Measurements from ENCODE around the gene UBQLN3. TPM values are rescaled to one million over a fixed set of nuclear protein-coding genes. Genes with fewer than 3 reads are reported as not detected.

Gene UBQLN3
- total RNA-seq, 1 donor from 2014 or later: not detected

DNA sequence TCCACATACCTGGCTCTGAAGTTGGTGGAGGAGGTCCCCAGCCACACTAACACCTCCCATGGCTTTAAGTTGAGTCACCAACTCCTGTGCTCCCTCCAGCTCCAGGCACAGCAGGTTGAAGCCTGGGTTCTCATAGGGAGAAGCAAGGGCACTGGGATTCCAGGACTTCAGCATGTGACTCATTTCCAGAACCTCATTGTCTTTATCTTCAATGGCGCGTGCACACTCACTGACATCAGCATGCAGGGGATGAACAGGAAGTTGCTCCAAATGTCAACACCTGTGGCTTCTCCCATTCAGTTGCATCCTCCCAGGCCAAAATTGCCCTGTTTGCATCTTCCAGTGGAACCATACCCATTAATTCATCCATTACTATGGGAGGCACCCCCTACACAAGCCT, 12.6 kb upstream of the UBQLN3 start:
- Mint-ChIP-seq H3K4me3 (ENCODE audit: unreplicated experiment) (no peak overlapping the region), H3K9me3 (ENCODE audit: unreplicated experiment) (no peaks in the 10 kb centered on the region), H3K36me3 (ENCODE audit: unreplicated experiment) (no peaks in the 10 kb centered on the region), H3K27ac (ENCODE audit: unreplicated experiment) (no peak overlapping the region), H3K4me1 (ENCODE audit: low read depth, unreplicated experiment) (no peaks in the 10 kb centered on the region), H3K27me3 (ENCODE audit: unreplicated experiment) (no peaks in the 10 kb centered on the region)
- no peak for TF ChIP-seq CTCF (IDR thresholded peaks at IDR 0.05; ENCODE audit: partially characterized antibody, unreplicated experiment)
- no peak for DNase-seq

DNA sequence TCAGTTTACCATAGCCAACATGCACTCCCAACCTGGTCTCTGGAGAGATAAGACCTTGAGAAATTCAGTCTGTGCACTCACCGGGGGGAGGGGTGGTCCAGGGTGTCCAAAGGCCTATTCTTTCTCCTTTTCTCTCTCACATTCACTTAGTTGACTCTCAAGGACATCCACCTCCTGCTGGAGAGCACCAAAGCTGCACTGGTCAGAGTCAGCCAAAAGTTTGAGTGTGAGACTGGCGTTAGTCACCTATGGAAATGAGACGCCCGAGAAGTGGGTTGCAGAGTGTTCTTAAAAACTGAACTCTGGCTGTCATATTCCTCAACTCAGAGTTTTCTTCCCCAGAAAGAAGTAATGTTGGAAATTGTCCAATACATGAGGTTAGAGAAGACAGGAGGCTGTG, 11.8 kb upstream of the UBQLN3 start:
- H3K4me1 Mint-ChIP-seq (ENCODE audit: low read depth, unreplicated experiment): no peaks in the 10 kb centered on the region
- no peaks in the 10 kb centered on the region for H3K9me3 Mint-ChIP-seq (ENCODE audit: unreplicated experiment)
- H3K4me3 Mint-ChIP-seq (ENCODE audit: unreplicated experiment): no peak overlapping the region
- H3K36me3 Mint-ChIP-seq (ENCODE audit: unreplicated experiment): no peaks in the 10 kb centered on the region
- H3K27me3 Mint-ChIP-seq (ENCODE audit: unreplicated experiment): no peaks in the 10 kb centered on the region
- no peak overlapping the region for H3K27ac Mint-ChIP-seq (ENCODE audit: unreplicated experiment)
- no peak for DNase-seq
- no peak for TF ChIP-seq CTCF (IDR thresholded peaks at IDR 0.05; ENCODE audit: partially characterized antibody, unreplicated experiment)

DNA sequence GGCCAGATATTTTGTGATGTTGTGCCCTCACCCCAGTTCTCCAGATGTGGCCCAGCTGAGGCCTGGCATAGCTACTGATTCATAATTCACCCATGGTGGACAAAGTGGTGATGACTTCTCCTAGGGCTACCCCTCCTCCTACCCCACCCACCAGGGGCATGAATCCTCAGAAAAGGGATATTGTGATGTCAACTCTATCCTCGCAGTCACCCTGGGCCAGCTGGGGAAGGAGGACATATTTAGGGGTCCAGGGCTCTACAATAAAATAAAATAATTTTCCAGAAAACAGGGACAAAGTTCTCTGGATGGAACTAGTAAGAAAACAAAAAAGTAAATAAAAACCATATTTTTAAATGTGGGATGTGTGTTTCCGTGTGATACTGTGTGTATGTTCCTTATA, 6.8 kb upstream of the UBQLN3 start, which contains the start of gene UBQLNL:
Gene UBQLNL (minus strand): TSS at position 101 of the 400 bp plus-strand sequence. CDS start 258 bp downstream, outside the sequence.
- no peak for TF ChIP-seq CTCF (IDR thresholded peaks at IDR 0.05; ENCODE audit: partially characterized antibody, unreplicated experiment)
- no peaks in the 10 kb centered on the region for H3K4me1 Mint-ChIP-seq (ENCODE audit: low read depth, unreplicated experiment)

GRCh38 chr11:5514841-5515240, 5.1 kb upstream of the UBQLN3 start:
- Mint-ChIP-seq H3K27ac (ENCODE audit: unreplicated experiment) (no peak overlapping the region), H3K36me3 (ENCODE audit: unreplicated experiment) (no peaks in the 10 kb centered on the region), H3K4me3 (ENCODE audit: unreplicated experiment) (no peak overlapping the region), H3K4me1 (ENCODE audit: low read depth, unreplicated experiment) (no peaks in the 10 kb centered on the region), H3K27me3 (ENCODE audit: unreplicated experiment) (peaks cover 2% of the 10 kb centered on the region), H3K9me3 (ENCODE audit: unreplicated experiment) (peaks cover 2% of the 10 kb centered on the region)
- TF ChIP-seq CTCF (IDR thresholded peaks at IDR 0.05; ENCODE audit: partially characterized antibody, unreplicated experiment): no peak
- no peak for DNase-seq

More for the DNA sequence above, 6.8 kb upstream of the UBQLN3 start, which contains the start of gene UBQLNL:
- H3K9me3 Mint-ChIP-seq (ENCODE audit: unreplicated experiment): no peaks in the 10 kb centered on the region
- H3K27ac Mint-ChIP-seq (ENCODE audit: unreplicated experiment): no peak within 1 kb of the TSS
- DNase-seq: no peak
- H3K4me3 Mint-ChIP-seq (ENCODE audit: unreplicated experiment): no peak within 1 kb of the TSS
- no peaks in the 10 kb centered on the region for H3K36me3 Mint-ChIP-seq (ENCODE audit: unreplicated experiment)
- no peaks in the 10 kb centered on the region for H3K27me3 Mint-ChIP-seq (ENCODE audit: unreplicated experiment)

- Mint-ChIP-seq H3K4me3 (ENCODE audit: unreplicated experiment) (no peak overlapping the region), H3K4me1 (ENCODE audit: low read depth, unreplicated experiment) (no peaks in the 10 kb centered on the region), H3K9me3 (ENCODE audit: unreplicated experiment) (peaks cover 3% of the 10 kb centered on the region), H3K36me3 (ENCODE audit: unreplicated experiment) (no peaks in the 10 kb centered on the region), H3K27me3 (ENCODE audit: unreplicated experiment) (peaks cover 4% of the 10 kb centered on the region), H3K27ac (ENCODE audit: unreplicated experiment) (no peak overlapping the region)
- TF ChIP-seq CTCF (IDR thresholded peaks at IDR 0.05; ENCODE audit: partially characterized antibody, unreplicated experiment): no peak
- DNase-seq: no peak
These were observed 1.2 kb downstream of the UBQLN3 start for GRCh38 chr11:5508605-5509004.

Data from glutamatergic neuron (in vitro differentiated cells).